Activated naive CD8-positive, alpha-beta T cell treated with anti-CD3 and anti-CD28 coated beads, Interleukin-2, amount 50 U/mL, for 16 hours (primary cell): ENCODE measurements around the gene KRT16.
"Not testable (repeated sequence)": the region's sequence is repeated elsewhere in the genome, so short reads cannot be mapped to it uniquely, and the experiment has no call there.

Experiments
- DNase-seq: peaks from one replicate; pipeline ENCODE4 v3.0.0-alpha.2; 2020; ENCODE audit warnings: low read depth, low spot score

The KRT16 gene

DNA sequence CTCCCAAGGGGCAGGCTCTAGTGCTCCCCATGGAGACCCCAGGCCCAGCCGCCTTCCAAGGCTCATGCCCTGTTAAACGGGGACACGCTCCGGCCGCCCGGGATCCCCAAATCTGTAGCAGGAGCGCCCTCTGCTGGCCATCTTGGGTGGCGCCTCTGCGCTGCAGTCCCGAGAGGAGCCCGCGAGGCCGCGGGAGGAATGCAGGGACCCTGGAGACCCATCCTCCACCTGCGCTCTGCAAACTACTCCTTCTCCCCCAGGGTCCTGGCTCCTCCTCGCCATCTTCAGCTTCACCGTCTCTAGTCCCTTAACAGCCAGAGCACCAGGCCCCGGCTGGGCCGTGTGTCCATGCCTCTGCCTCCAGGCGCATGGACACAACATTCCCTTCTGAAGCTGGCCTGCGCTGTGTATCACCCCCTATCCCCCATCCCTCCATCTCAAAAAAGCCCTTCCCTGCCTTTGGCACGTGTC, 35.4 kb upstream of the KRT16 start:
- DNase-seq = peak; percentile 76

DNA sequence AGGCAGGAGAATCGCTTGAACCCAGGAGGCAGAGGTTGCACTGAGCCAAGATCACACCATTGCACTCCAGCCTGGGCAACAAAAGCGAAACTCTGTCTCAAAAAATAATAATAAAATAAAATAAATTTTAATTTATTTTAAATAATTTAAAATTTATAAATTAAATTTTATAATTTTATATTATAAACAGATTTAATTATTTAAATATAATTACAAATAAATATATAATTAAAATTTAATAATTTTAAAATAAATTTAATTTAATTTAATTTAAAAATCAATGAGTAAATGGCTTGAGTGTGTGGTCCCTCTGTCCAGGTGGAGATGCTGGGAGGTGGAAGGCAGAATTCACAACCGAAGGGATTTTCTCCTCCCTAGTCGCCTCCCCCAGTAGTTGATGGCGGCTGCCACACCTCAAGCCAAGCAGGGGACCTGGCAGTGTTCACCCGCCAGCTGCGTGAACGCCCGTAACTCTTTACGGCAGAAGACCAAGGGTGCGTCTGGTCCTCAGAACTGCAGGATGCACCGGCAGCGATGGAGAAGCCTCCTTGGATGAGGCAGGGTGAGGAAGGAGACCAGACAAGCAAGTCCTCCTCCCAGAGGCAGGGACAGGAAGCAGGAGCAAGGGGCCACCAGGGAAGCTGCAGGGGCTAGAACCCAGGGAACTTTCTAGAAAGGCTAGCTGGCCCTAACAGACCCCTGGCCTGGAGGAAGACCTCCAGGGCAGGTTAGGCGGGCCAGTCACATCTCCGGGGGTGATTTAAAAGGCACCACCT, 34.7 kb upstream of the KRT16 start:
- no peak for DNase-seq

DNA sequence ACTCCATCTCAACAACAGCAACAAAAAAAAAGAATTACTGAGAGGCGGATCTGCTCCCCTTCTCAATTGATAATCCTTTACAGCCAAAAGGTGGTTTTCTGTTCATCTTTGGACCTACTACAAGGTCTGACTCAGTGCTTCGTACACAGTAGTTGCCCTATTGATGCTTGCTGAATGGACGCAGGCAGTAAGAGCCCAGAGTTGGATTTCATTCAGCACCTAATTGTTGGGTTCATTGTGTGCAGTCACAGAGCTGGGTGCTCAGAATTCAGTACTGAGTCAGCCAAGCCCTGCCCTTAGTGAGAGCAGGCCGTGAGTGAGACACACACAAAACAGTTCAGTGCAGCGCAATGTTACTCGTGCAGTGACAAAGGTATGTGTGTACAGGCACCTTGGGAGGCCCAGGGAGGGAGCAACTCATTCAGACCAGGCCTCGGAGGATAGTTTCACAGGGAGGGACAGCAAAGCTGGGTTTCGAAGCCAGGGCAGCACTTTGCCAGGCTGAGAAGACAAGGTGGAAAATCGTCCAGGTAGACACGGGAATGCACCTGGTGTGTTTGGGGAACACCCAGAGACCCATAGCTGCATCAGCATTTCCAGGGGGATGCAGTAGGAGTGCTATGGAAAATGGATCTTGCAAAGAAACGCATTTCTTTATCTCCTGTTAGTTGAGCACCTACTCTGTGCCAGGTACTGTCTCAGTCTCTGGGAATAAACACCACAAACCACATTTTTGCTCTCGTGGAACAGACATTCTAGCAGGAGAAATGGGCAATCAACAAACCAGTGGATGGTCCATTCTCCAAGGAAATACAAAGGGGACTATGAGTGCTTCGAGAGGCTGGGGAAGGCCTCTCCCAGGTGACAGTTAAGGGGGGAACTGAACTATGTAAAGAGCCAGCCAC, 29.9 kb upstream of the KRT16 start:
- DNase-seq = no peak

DNA sequence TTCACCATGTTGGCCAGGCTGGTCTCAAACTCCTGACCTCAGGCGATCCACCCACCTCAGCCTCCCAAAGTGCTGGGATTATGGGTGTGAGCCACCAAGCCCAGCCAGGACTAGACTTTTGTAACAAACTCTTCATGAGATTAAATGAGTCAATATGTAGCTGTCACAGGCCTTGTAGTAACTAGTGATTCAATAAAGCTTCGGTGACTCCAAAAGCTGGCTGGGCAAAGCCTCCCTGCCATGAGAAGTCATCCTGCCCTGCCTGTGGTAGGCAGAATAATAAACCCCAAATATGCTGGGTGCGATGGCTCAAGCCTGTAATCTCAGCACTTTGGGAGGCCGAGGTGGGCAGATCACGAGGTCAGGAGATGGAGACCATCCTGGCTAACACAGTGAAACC, 28.0 kb upstream of the KRT16 start:
- not testable (repeated sequence) for DNase-seq

DNA sequence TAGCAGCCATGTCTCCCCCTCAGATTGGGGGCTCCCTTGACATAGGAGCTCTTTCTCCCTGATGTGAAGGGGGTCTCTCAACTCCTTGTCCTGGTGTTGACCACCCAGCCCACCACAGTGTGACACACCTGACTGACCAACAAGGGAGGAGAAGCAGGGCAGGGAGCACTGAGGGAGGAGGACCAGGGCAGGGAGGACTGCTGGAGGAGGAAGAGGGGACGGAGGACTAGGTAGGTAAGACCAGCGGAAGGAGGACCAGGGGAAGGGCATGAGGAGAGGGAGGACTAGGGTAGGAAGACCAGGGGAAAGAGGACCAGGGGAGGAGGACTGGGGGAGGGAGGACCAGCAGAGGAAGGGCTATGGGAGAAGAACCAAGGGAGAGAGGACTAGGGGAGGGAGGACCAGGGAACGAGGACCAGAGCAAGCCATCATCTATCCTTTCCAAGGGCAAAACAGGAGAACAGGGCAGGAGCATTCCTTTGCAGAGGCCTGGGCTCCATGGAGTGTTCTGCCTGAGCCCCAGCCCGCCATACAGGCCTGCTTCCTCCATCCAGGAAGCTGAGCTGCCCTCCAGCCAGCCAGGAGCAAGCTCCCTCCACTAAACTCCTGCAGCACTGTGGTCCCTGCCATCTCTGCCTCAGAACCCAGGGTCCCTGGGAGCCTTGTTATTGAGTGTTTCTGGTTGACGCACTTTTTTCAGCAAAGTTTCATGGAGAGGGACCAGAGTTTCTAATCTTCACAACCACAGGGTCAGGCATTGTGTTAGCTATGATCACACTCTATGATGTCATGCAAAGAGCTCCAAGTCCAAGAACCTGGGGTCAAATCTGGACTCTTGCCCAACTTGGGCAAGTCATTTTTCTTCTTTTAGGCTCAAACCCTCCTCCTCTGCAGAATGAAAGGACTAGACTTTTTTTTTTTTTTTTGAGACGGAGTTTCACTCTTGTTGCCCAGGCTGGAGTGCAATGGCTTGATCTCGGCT, 27.2 kb upstream of the KRT16 start:
- no peak for DNase-seq

DNA sequence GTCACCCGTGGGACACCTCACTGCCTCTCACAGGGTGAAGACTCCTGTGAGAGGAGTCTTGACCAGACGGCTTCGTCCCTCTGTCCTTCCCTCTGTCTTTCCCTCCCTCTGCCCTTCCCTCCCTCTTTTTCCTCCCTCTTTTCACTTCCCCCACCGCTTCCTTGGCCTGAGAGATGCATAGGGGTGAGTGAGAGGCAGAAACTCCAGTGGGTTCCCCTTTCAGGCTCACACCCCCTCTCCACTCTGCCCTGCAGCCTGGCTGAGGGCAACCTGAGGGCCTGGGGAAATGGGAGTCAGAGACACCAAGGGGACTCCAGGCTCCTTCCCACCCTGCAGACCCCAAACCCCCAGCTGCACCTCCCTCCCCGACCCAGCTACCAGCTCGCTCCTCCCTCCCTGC, 26.4 kb upstream of the KRT16 start:
- DNase-seq = no peak

DNA sequence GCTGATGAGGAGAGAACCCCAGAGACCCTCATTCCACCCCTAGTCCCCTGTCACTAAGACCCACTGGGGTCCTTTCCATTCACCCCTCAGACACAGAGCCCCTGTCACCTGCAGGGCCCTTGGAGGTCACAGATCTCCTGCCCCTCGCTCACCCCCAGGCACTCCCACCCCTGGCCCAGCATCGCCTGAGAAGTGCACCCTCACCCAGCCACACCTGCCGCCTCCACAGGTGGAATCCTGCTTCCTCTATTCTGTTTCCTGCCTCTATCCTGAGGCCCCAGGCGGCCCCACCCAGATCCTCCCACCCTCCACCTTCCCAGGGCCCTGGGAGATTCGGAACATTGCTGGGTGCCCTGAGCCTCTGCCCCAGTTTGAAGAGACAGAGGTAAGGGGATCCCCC, 25.6 kb upstream of the KRT16 start:
- no peak for DNase-seq

DNA sequence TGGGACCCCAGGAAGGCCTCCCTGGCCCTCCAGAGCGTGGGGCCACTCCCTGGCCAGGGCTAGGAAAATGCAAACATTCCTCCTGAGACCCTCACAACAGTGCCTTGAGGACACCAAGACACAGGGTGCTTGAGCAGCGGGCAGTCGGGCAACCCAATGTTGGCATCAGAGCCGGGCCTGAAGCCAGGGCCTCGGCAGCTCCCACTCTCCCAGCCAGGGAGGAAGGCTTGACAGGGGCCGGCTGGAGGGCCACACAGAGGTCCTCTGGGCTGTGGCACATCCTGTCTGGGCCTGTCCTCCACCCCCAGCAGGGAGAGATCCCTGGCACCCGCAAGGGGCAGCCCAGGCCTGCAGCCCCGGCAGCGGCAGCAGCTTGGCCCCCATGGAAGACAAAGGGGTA, 24.1 kb upstream of the KRT16 start:
- DNase-seq = no peak

DNA sequence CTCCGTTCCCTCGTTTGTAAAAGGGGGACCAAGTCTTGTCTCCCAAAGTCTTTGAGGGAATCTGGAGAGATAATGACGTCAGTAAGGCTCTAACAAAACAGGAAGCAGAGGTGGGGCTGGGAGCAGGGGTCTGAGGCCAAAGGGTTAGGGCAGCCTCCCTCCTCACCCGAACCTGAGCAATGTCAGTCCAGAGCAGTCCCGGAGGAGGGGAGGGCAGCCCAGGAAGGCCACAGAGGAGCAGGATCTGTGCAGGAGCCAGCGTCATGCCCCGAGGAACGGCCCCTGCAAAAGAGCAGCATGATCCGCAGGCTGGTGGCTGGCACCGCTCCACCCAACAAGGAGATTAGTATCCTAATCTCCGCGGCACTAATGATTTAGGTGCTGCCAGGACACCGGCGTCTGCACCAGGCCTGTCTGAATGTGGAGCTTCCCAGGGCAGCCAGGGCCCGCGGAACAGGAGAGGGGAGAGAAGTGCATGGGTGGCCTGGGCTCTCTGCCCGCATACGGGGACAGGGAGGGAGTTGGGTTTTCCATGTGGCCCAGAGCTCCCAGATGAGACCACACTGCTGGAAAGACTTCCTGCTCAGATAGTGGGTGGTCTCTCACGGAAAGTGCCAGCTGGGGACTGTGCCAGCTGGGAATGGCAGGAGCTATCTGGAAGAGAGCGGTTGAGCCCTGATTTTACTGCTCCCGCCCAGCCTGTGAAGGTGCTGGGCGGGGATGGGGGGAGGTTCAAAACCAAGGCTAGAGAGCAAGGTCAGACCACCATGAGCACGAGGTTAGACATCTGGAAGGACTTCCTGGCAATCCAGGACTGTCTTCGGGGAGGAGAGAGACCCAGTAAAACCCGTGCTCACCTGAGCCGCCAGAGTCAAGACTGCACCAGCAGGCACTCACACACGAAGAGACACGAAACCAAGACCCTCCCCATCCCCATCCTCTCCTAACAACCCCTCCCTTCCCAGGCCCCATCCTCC, 22.8 kb upstream of the KRT16 start:
- DNase-seq = no peak

DNA sequence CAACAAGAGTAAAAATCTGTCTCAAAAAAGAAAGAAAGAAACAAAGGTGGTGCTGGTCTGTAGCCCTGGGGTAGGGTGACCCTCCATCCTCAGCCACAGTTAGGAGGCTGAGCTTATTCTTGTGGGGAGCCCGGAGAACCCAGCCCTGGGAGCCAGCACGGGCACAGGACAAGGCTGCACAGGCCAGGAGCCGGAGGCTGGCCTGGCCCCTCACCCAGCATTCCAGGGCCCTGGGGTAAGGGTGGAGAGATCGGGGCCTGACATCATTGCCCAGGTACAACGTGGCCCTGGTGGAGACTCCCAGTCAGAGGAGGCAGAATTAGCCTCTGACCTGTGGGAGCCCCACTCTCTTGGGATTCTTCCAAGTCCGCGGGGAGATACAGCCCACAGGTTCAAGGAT, 22.1 kb upstream of the KRT16 start:
- no peak for DNase-seq

DNA sequence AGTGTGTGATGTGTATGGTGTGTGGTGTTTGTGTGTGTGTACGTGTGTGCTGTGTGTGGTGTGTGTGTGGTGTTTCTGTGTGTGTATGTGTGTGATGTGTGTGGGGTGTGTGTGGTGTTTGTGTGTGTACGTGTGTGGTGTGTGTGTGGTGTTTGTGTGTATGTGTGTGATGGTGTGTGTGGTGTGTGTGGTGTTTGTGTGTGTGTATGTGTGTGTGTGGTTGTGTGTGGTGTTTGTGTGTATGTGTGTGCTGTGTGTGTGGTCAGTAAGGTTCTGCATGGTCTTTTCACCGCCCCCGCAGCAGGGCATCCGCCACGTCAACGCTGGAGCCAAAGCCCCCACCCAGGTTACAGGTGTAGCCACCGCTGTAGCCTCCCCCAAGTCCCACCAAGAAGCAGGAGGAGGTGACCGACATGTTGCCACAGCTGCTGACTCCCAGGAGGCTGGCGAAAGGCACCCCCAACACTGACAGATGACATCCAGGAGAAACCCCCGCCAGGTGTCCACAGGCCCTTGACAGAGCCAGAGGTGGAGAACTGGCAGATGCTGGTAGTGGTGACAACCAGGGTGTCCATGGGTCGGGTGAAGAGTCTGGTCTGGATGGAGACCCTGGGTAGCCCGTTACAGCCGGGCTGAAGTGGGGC, 21.1 kb upstream of the KRT16 start:
- no peak for DNase-seq

DNA sequence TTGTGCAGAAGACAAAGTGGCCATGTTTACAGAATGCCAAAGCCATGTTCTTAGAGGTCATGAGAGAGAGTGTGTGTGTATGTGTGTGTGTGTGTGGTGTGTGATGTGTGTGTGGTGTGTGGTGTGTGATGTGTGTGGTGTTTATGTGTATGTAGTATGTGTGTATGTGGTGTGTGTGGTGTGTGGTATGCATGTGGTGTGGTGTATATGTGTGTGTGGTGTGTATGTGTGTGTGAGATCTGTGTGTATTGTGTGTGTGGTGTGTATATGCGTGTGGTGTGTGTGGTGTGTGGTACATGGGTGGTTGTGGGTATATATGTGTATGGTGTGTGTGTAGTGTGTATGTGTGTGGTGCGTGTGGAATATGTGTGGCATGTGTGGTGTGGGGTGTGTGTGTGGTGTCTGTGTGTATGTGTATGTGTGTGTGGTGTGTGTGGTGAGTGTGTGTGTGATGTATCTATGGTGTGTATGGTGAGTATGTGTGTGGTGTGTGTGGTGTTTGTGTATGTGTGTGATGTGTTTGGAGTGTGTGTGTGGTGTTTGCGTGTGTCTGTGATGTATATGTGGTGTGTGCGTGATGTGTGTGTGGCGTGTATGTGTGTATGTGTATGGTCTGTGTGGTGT, 20.0 kb upstream of the KRT16 start:
- DNase-seq = no peak

DNA sequence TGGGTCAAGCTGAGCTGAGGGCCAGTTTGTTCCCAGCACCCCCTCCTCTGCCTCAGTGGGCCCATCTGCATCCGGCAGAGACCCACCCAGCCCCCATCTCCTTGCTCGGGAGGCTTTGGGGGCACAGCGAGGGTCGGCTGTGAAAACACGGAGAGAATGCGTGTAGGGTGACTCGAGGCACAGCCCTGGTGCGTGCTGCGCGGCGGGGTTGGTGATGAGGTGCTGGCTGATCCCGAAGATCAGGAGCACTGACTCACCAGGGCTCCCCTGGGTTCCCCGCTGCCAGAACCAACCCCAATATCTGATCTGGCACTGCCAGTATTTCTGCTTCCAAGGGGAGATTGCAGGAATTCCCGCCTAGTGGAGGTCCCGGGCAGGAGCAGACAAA, 19.3 kb upstream of the KRT16 start:
- no peak for DNase-seq

DNA sequence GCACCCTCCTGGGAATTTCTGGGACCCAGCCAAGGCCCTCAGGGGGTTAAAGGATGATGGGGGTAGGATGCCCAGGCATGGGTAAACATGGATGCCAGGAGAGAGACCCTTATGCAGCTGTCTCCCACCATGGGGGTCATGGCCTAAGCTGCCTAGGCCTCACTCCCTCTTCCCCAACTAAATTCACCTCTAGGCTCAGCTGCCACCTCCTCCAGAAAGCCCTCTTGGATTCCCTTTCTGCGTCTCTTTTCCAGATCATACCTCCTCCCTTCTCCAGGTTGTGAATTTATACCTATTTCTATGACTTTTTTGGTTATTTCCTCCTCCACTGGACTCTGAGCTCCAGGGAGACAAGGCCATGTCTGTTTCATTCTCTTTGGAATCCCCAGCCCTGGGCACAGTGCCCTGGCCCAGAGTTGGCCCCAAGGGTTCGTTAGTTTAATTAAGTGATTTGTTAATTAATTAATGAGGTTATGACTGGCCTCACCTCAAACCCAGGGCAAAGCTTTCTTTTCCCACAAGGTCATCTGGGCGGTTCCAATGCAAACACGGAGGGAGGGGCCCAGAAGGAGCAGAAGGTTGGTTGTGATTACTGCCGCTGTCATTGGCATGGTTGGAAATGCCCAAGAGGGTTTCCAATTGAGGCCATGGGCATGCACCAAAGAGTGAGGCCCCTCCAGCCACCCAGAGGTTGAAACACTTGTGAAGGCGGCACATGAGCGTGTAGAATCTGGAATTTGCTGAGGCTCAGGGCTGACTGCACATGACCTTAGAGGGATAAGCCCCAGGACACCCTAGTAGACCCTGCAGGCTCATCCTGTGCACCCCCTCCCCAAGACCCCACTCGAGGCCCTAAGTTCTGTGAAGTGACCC, 18.7 kb upstream of the KRT16 start:
- no peak for DNase-seq

DNA sequence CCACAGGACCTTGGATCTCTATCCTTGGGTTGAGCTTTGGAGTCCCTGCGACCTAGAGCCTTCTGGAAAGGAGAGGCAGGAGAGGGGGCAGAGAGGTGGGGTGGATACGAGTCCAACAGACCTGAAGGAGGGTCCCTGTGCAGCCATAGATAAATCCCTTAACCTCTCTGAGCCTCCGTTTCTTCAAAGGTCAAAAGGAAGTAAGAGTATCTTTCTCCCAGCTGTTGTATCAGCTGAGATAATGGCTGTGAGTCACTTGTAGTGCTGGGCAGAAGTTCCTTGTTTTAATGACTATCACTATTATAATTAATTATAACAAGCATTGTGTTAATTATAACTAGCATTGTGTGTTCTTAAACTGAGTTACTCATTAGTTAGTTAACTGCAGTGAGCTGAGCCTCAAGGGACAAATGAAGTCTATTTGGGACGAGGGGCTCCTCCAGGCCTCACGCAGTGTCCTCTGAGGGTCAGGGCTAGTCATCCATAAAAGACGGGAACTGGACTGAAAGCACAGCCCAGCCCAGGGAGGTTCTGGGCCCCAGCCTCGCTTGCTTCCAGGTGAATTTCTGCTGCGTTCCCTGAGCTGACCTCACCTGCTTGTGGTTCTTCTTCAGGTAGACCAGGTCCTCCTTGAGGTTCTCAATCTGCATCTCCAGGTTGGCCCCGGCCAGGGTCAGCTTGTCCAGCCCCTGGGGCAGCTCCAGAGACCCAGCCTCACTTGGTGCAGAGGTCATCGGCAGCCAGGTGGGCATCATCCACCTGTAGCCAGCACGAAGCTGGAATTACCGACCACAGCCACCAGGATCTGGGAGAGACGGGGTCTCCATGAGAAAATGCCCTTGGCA, 17.5 kb upstream of the KRT16 start:
- DNase-seq = no peak

DNA sequence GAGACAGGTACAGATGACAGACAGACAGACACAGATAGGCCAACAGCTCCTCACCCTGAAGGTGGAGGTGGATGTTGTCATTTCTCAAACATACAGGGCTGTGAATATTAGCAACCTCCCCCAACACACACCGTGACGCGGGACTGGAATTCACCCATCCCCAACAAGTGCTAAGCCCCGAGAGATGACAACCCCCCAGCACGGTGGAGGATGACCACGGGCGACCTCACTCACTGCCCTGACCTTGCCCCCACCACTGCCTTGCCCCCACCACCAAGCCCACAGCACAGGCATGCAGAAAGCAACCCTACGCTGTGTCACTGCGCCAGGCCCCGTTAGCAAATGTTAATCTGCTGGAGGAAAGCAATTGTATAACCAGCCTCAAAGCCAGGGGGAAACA, 16.7 kb upstream of the KRT16 start:
- DNase-seq = no peak

DNA sequence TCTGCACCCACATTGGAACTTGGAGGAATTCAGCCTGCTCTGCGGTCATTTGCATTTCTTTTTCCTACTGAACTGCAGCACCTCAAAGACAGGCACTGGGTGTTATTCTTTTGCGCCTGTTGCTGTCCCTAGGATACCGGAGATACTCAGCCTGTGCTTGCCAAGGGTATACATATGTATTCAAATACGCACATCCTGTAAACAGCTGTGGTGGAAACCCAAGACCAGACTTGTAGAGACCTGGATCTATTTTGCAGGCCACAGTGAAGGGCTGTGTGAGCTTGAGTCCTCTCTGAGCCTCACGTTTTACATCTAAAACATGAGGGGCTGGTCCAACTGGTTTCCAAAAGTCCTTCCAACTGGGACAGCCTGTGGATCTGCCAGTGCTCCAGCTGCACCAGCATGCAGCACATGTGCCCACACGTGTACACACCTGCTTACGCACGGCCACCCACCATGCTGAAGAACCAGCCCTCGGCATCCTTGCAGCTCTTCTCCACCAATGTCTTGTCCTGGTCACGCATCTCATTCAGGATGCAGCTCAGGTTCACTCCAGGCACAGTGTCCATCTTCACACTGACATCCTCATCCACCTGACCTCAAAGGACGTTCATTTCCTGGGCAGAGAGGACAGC, 16.2 kb upstream of the KRT16 start:
- DNase-seq = not testable (repeated sequence)
